Activated T-cell treated with anti-CD3 and anti-CD28 coated beads, Interleukin-2, amount 50 U/mL, for 4 hours (primary cell): Measurements from ENCODE around the gene MFSD1. TPM values are rescaled to one million over a fixed set of nuclear protein-coding genes. Genes with fewer than 3 reads are reported as not detected.
A peak's percentile ranks its signal among the peaks of the same experiment; 100 is the strongest.

Experiments
- ATAC-seq, 2 donors: fragments of 200-7000 bp; cut with Tn5 transposase; one replicate each; pipeline ENCODE4 v1.10.0; 2021
- DNase-seq: peaks from one replicate; pipeline ENCODE4 v3.0.0-alpha.2; 2020
- H3K27me3 Mint-ChIP-seq: one replicate; pipeline ENCODE4 v1.8.0; 2021; ENCODE audit warnings: low read depth, mixed read lengths
- H3K36me3 Mint-ChIP-seq: one replicate; pipeline ENCODE4 v1.8.0; 2022; ENCODE audit warnings: mixed read lengths; ENCODE audit not compliant: insufficient read depth
- H3K4me1 Mint-ChIP-seq: one replicate; pipeline ENCODE4 v1.8.0; 2021; ENCODE audit warnings: low read depth, mixed read lengths
- H3K4me3 Mint-ChIP-seq: one replicate; pipeline ENCODE4 v1.8.0; 2021; ENCODE audit warnings: mild to moderate bottlenecking, moderate library complexity, mixed read lengths
- H3K9me3 Mint-ChIP-seq: one replicate; pipeline ENCODE4 v1.8.0; 2021; ENCODE audit warnings: mixed read lengths
- total RNA-seq, 3 donors: library from RNA; stranded (reverse); gene quantifications; one replicate each; pipeline ENCODE4 v1.2.1, GENCODE V29; 2021

Gene MFSD1
- total RNA-seq, 3 donors from 2014 or later, result 19.8 to 25.2 (median 20.2) TPM

- H3K4me1 Mint-ChIP-seq, result no peaks in the 10 kb centered on the region
- no peak for DNase-seq
Observed at GRCh38 chr3:158819282-158819681, 17.4 kb downstream of the MFSD1 start.

GRCh38 chr3:158820521-158820920 lies 18.7 kb downstream of the MFSD1 start:
- Mint-ChIP-seq H3K9me3 (no peaks in the 10 kb centered on the region), H3K4me3 (no peak overlapping the region), H3K27me3 (no peaks in the 10 kb centered on the region), H3K4me1 (no peaks in the 10 kb centered on the region), H3K36me3 (peaks cover 34% of the 10 kb centered on the region)
- DNase-seq (no peak), ATAC-seq (no peak)

More at GRCh38 chr3:158819282-158819681, 17.4 kb downstream of the MFSD1 start:
- no peak overlapping the region for H3K4me3 Mint-ChIP-seq
- no peaks in the 10 kb centered on the region for H3K9me3 Mint-ChIP-seq
- H3K27me3 Mint-ChIP-seq, result no peaks in the 10 kb centered on the region
- ATAC-seq, result no peak
- peaks cover 31% of the 10 kb centered on the region for H3K36me3 Mint-ChIP-seq

- ATAC-seq (no peak), DNase-seq (no peak)
- Mint-ChIP-seq H3K27me3 (no peaks in the 10 kb centered on the region), H3K4me3 (no peak overlapping the region), H3K4me1 (no peaks in the 10 kb centered on the region), H3K9me3 (no peaks in the 10 kb centered on the region), H3K36me3 (peaks cover 35% of the 10 kb centered on the region)
Observed at GRCh38 chr3:158821847-158822246, 20.0 kb downstream of the MFSD1 start.

DNA sequence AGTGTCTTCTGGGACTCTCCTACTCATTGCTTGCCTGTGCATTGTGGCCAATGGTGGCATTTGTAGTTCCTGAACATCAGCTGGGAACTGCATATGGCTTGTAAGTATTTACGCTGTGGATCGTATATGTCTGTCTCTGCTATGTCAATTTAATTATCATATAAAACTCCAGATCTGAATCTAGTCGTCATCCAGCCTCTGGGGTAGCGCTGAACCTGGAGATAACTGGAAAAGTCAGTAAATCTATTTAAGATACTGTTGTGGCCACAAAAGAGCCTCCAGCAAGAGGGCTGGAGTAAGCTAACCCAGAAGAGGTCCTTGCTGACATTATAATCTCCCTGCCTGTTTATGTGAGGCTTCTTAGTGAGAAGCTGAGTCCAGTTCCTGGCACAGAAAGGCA lies 21.6 kb downstream of the MFSD1 start:
- Mint-ChIP-seq H3K36me3 (peaks cover 38% of the 10 kb centered on the region), H3K9me3 (no peaks in the 10 kb centered on the region), H3K27me3 (no peaks in the 10 kb centered on the region), H3K4me1 (no peaks in the 10 kb centered on the region), H3K4me3 (no peak overlapping the region)
- no peak for ATAC-seq
- DNase-seq, result no peak

GRCh38 chr3:158827773-158828172 lies 25.9 kb downstream of the MFSD1 start:
- no peak for DNase-seq
- H3K9me3 Mint-ChIP-seq, result no peaks in the 10 kb centered on the region
- no peaks in the 10 kb centered on the region for H3K27me3 Mint-ChIP-seq
- H3K36me3 Mint-ChIP-seq, result peaks cover 38% of the 10 kb centered on the region
- ATAC-seq, result no peak
- no peaks in the 10 kb centered on the region for H3K4me1 Mint-ChIP-seq
- H3K4me3 Mint-ChIP-seq, result no peak overlapping the region

GRCh38 chr3:158830391-158830790 lies 28.5 kb downstream of the MFSD1 start:
- H3K36me3 Mint-ChIP-seq, result peaks cover 28% of the 10 kb centered on the region
- H3K27me3 Mint-ChIP-seq, result no peaks in the 10 kb centered on the region
- H3K9me3 Mint-ChIP-seq, result no peaks in the 10 kb centered on the region
- H3K4me3 Mint-ChIP-seq, result no peak overlapping the region
- DNase-seq (no peak), ATAC-seq (peak; percentile 48 to 69)
- no peaks in the 10 kb centered on the region for H3K4me1 Mint-ChIP-seq

DNA sequence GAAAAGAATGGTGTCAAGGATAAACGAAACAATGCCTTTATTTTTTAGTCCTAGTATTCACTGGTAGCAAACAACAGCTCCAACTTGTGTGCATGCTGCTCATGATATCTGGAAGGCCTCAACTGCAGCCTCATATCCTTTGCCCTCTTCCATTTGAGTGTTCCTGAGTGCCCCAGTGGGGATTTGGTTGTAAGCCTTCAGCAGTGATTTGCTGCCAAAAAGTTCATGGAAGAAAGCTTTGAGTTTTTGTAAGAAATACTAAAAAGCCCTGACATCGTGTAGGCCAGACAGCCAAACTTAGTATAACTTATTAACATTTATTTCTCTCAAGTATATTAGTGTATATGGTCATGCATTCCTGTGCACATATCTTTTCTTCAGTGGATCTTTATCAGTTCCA lies 30.0 kb downstream of the MFSD1 start:
- H3K27me3 Mint-ChIP-seq, result no peaks in the 10 kb centered on the region
- no peaks in the 10 kb centered on the region for H3K4me1 Mint-ChIP-seq
- H3K36me3 Mint-ChIP-seq, result peaks cover 27% of the 10 kb centered on the region
- no peak for ATAC-seq
- no peak overlapping the region for H3K4me3 Mint-ChIP-seq
- DNase-seq, result no peak
- no peaks in the 10 kb centered on the region for H3K9me3 Mint-ChIP-seq

GRCh38 chr3:158835631-158836030 lies 33.8 kb downstream of the MFSD1 start:
- Mint-ChIP-seq H3K4me1 (no peaks in the 10 kb centered on the region), H3K27me3 (no peaks in the 10 kb centered on the region), H3K4me3 (no peak overlapping the region), H3K36me3 (peaks cover 12% of the 10 kb centered on the region), H3K9me3 (no peaks in the 10 kb centered on the region)
- ATAC-seq, result no peak
- no peak for DNase-seq

- no peak for DNase-seq
- H3K9me3 Mint-ChIP-seq, result no peaks in the 10 kb centered on the region
- no peak overlapping the region for H3K4me3 Mint-ChIP-seq
- no peaks in the 10 kb centered on the region for H3K4me1 Mint-ChIP-seq
- H3K27me3 Mint-ChIP-seq, result no peaks in the 10 kb centered on the region
- peaks cover 7% of the 10 kb centered on the region for H3K36me3 Mint-ChIP-seq
- no peak for ATAC-seq
Observed at GRCh38 chr3:158836312-158836711, 34.5 kb downstream of the MFSD1 start.

- no peak for ATAC-seq
Observed at GRCh38 chr3:158837240-158837639, 35.4 kb downstream of the MFSD1 start.

GRCh38 chr3:158839966-158840365 lies 38.1 kb downstream of the MFSD1 start:
- no peak overlapping the region for H3K4me3 Mint-ChIP-seq
- H3K27me3 Mint-ChIP-seq, result no peaks in the 10 kb centered on the region
- no peak for DNase-seq
- no peaks in the 10 kb centered on the region for H3K4me1 Mint-ChIP-seq
- no peaks in the 10 kb centered on the region for H3K9me3 Mint-ChIP-seq
- ATAC-seq, result no peak
- no peaks in the 10 kb centered on the region for H3K36me3 Mint-ChIP-seq

More at GRCh38 chr3:158837240-158837639, 35.4 kb downstream of the MFSD1 start:
- no peaks in the 10 kb centered on the region for H3K9me3 Mint-ChIP-seq
- H3K27me3 Mint-ChIP-seq, result no peaks in the 10 kb centered on the region
- no peak overlapping the region for H3K4me3 Mint-ChIP-seq
- no peaks in the 10 kb centered on the region for H3K4me1 Mint-ChIP-seq
- DNase-seq, result no peak
- peaks cover under 1% of the 10 kb centered on the region for H3K36me3 Mint-ChIP-seq

DNA sequence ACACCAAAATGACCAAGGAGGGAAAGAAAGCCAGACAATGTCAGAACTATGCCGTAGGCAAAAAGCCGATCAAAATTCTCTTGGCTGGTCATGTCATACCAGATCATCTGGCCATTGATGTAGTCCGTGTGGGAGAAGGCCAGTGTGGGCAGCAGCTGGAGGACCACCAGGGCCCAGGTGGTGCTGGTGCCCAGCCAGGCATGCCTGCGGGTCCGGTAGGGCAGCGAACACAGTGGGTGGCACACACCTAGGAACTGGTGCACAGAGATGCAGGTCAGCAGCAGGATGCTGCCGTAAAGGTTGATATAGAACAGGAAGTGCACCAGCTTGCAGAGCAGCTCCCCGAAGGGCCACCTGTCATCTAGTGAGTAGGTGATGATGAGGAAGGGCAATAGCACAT lies 39.5 kb downstream of the MFSD1 start:
- Mint-ChIP-seq H3K4me1 (peaks cover 1% of the 10 kb centered on the region), H3K9me3 (no peaks in the 10 kb centered on the region), H3K4me3 (no peak overlapping the region), H3K27me3 (no peaks in the 10 kb centered on the region), H3K36me3 (no peaks in the 10 kb centered on the region)
- ATAC-seq, result no peak
- DNase-seq, result no peak

DNA sequence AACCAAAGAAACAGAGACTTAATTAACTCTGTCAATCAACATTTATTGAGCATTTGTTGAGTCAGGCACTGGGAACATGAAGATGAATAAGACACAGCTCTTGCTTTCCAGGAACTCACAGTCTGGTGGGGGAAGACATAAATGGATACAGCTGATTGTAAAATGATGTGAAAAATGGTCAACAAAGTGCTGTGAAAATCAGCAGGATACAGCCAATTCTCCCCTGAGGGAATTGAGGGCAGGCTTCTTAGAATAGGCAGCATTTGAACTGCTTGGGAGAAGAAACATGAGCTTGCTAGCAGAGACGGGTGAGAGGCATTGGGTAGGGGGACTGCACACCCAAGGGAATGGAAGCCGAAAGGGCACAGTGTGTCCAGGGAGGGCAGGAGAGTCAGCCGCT lies 41.1 kb downstream of the MFSD1 start:
- no peaks in the 10 kb centered on the region for H3K9me3 Mint-ChIP-seq
- H3K36me3 Mint-ChIP-seq, result no peaks in the 10 kb centered on the region
- ATAC-seq, result no peak
- H3K4me3 Mint-ChIP-seq, result no peak overlapping the region
- no peak for DNase-seq
- H3K4me1 Mint-ChIP-seq, result peaks cover 7% of the 10 kb centered on the region
- no peaks in the 10 kb centered on the region for H3K27me3 Mint-ChIP-seq

GRCh38 chr3:158845765-158846350 lies 44.0 kb downstream of the MFSD1 start:
- no peak for DNase-seq
- H3K4me3 Mint-ChIP-seq, result no peak overlapping the region
- H3K27me3 Mint-ChIP-seq, result no peaks in the 10 kb centered on the region
- ATAC-seq, result peak in 1 of 2 donors; percentile 48
- H3K4me1 Mint-ChIP-seq, result peaks cover 7% of the 10 kb centered on the region
- no peaks in the 10 kb centered on the region for H3K36me3 Mint-ChIP-seq
- no peaks in the 10 kb centered on the region for H3K9me3 Mint-ChIP-seq

- ATAC-seq (peak in 1 of 2 donors; percentile 21), DNase-seq (no peak)
- Mint-ChIP-seq H3K4me3 (no peak overlapping the region), H3K27me3 (no peaks in the 10 kb centered on the region), H3K9me3 (no peaks in the 10 kb centered on the region), H3K4me1 (peaks cover 7% of the 10 kb centered on the region), H3K36me3 (no peaks in the 10 kb centered on the region)
Observed at GRCh38 chr3:158846803-158847451, 45.1 kb downstream of the MFSD1 start.
